ENCODE measurements around the gene SAMD4A. TPM values are rescaled to one million over a fixed set of nuclear protein-coding genes. Genes with fewer than 3 reads are reported as not detected.

Gene SAMD4A
- total and polyA plus RNA-seq, 2 of the 4 experiments (the other 2 are of a cell fraction) = 22.9 to 38.2 TPM

DNA sequence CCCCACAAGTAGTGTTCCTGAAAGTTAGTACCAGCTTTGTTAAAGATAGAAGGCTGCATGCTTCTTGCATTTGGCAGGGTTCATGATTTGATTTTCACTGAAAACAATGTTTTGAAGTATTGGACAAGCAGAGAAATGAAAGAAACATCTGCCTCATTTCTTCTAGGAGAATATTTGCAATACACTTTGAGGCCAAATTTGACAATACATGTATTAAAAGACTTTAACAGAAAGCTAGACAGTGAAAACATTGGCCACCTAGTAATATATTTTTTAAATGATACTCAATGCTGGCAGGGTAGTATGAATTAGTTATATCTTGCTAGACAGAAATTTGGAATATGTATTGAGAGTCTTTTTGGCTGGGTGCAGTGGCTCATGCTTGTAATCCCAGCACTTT lies 267.2 kb downstream of the SAMD4A start:
- Histone ChIP-seq H3K4ac (ENCODE audit: low read depth, low read length) (no peak overlapping the region), H4K5ac (ENCODE audit: low read depth, low read length) (no peak overlapping the region), H4K91ac (ENCODE audit: insufficient read depth, low read depth, low read length) (no peak overlapping the region), H3K9me3 (ENCODE audit: control insufficient read depth, insufficient read depth, low read length) (peaks cover 4% of the 10 kb centered on the region; the same call in 1 of the 2 replicates), H3K4me3 (ENCODE audit: insufficient read depth, low read depth, low read length) (no peak overlapping the region), H3K79me1 (ENCODE audit: low read depth in 1 of 2, low read length in 2 of 2) (no peaks in the 10 kb centered on the region), H3K18ac (ENCODE audit: low read depth, low read length) (no peak overlapping the region), H2AK9ac (replicated peaks; ENCODE audit: low read depth, low read length, poor library complexity) (no peak overlapping the region), H4K20me1 (ENCODE audit: insufficient read depth, low read length) (no peaks in the 10 kb centered on the region), H3K23ac (ENCODE audit: low read depth, low read length) (no peak overlapping the region), H2BK120ac (ENCODE audit: low read depth, low read length) (no peak overlapping the region), H3K9ac (ENCODE audit: low read depth, low read length) (no peak overlapping the region), H4K8ac (ENCODE audit: low read depth in 2 of 2, low read length in 2 of 2) (no peak overlapping the region), H2BK5ac (ENCODE audit: low read depth, low read length, poor library complexity, severe bottlenecking) (no peak overlapping the region), H2AK5ac (ENCODE audit: low read depth, low read length) (no peak overlapping the region), H2AFZ (replicated peaks; ENCODE audit: low read length, poor library complexity) (no peak overlapping the region), H3K36me3 (ENCODE audit: control insufficient read depth, insufficient read depth, low read length) (no peaks in the 10 kb centered on the region), H3K27me3 (ENCODE audit: control insufficient read depth, insufficient read depth, low read length) (peaks cover 12% of the 10 kb centered on the region), H2BK15ac (ENCODE audit: low read depth, low read length) (no peak overlapping the region), H3K4me2 (ENCODE audit: low read depth, low read length) (no peak overlapping the region), H3K4me1 (ENCODE audit: control insufficient read depth, insufficient read depth, low read length) (no peaks in the 10 kb centered on the region), H3K27ac (ENCODE audit: insufficient read depth, low read length) (no peak overlapping the region), H3K56ac (ENCODE audit: extremely low read depth, insufficient read depth, low read length) (no peak overlapping the region), H3K14ac (replicated peaks; ENCODE audit: low read depth, low read length) (no peak overlapping the region), H3K9me1 (ENCODE audit: insufficient read depth, low read length) (no peaks in the 10 kb centered on the region), H2BK20ac (ENCODE audit: low read depth, low read length) (no peak overlapping the region)
- in situ Hi-C loops (cut with MboI; ENCODE audit: low sequenced_read_pairs) = no loop called here
- intact Hi-C loops (cut with micrococcal nuclease) = no loop called here
- no peak for DNase-seq
- BruUV-seq (replicated peaks) = no TSS peak
- ATAC-seq (ENCODE audit: low read depth) = no peak
- dilution Hi-C loops (cut with HindIII; ENCODE audit: low sequenced_read_pairs, unreplicated experiment) = no loop called here
- TF ChIP-seq CHD1 (IDR thresholded peaks at IDR 0.05; ENCODE audit: low read depth, low read length) = no peak
- no peak for TF ChIP-seq POLR2A (IDR thresholded peaks at IDR 0.05; ENCODE audit: low read depth, low read length)
- TF ChIP-seq MAZ (IDR thresholded peaks at IDR 0.05; ENCODE audit: borderline replicate concordance, low read depth, low read length) = no peak
- no peak for TF ChIP-seq RCOR1 (IDR thresholded peaks at IDR 0.05; ENCODE audit: insufficient replicate concordance, low read length)
- TF ChIP-seq BHLHE40 (IDR thresholded peaks at IDR 0.05; ENCODE audit: low read depth, low read length) = no peak
- no peak for TF ChIP-seq SMC3 (IDR thresholded peaks at IDR 0.05; ENCODE audit: low read depth, low read length)
- no peak for TF ChIP-seq RFX5 (IDR thresholded peaks at IDR 0.05; ENCODE audit: low read depth, low read length)
- TF ChIP-seq MAFK (IDR thresholded peaks at IDR 0.05; ENCODE audit: low read depth, low read length) = no peak
- TF ChIP-seq RAD21 (IDR thresholded peaks at IDR 0.05; ENCODE audit: low read length) = no peak
- no peak for TF ChIP-seq USF2 (IDR thresholded peaks at IDR 0.05; ENCODE audit: low read depth, low read length)
- TF ChIP-seq CEBPB (IDR thresholded peaks at IDR 0.05; ENCODE audit: low read depth, low read length) = no peak
- no peak for TF ChIP-seq MXI1 (IDR thresholded peaks at IDR 0.05; ENCODE audit: borderline replicate concordance, low read depth, low read length)
- no peak for TF ChIP-seq FOS (IDR thresholded peaks at IDR 0.05; ENCODE audit: low read depth, low read length)
- TF ChIP-seq ELK1 (IDR thresholded peaks at IDR 0.05; ENCODE audit: borderline replicate concordance, low read depth, low read length) = no peak
- TF ChIP-seq NFE2L2 (IDR thresholded peaks at IDR 0.05; ENCODE audit: low read depth, low read length) = no peak
- TF ChIP-seq CTCF (conservative IDR thresholded peaks at IDR 0.05; ENCODE audit: low read depth, low read length) = no peak
- ChIA-PET CTCF (no interaction called here), POLR2A (ENCODE audit: unreplicated experiment) (no interaction called here)
